Fibroblast of peridontal ligament (primary cell): Measurements from ENCODE around the gene ASB1.

Experiments used
- DNase-seq: peaks from one replicate; pipeline ENCODE4 v3.0.0-alpha.2; 2010; ENCODE audit errors: extremely low read depth

ASB1 gene, protein sequence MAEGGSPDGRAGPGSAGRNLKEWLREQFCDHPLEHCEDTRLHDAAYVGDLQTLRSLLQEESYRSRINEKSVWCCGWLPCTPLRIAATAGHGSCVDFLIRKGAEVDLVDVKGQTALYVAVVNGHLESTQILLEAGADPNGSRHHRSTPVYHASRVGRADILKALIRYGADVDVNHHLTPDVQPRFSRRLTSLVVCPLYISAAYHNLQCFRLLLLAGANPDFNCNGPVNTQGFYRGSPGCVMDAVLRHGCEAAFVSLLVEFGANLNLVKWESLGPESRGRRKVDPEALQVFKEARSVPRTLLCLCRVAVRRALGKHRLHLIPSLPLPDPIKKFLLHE

DNA sequence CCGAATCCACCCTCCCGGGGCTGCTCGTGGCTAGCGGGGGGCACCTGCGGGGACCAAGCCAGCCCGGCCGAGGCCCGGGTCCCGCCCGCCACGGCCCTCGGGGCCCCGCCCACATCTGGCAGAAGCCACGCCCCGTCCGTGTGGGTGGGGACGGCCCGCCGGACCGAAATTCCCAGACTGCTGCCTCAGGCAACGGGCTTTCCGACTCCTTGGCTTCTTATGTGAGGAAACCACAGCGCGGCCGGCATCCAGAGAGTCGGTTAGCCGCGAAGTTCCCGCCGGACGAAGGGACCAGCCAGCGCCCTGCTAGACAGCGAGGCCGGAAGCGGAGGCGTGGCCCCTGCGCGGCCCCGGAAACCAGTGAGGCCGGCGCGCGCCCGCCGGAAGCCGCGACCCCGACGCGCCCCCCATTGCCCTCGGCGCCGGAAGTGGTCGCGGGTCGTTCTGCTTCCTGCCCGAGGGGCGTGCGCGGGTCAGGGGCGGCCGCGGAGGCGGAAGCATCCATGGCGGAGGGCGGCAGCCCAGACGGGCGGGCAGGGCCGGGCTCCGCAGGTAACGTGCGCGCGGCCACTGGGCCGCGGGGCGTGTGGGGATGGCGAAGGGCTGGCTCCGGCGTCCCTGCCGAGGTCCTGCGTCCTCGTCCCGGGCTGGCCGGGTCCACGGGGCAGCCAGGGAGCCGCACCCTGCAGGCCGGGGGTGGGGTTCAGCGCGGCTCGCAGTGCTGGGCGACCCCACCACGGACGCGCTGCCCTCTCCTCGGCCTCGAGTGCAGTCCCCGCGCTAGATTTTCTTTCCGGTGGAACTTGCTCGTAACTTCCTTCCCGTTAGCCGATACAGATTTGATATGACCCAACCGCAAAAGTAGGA is at the start of gene ASB1:
TSS of gene ASB1 (plus strand) at position 360 of the 867 bp plus-strand sequence. CDS start at position 504, 144 bp downstream.
- DNase-seq, result peak; percentile 74

DNA sequence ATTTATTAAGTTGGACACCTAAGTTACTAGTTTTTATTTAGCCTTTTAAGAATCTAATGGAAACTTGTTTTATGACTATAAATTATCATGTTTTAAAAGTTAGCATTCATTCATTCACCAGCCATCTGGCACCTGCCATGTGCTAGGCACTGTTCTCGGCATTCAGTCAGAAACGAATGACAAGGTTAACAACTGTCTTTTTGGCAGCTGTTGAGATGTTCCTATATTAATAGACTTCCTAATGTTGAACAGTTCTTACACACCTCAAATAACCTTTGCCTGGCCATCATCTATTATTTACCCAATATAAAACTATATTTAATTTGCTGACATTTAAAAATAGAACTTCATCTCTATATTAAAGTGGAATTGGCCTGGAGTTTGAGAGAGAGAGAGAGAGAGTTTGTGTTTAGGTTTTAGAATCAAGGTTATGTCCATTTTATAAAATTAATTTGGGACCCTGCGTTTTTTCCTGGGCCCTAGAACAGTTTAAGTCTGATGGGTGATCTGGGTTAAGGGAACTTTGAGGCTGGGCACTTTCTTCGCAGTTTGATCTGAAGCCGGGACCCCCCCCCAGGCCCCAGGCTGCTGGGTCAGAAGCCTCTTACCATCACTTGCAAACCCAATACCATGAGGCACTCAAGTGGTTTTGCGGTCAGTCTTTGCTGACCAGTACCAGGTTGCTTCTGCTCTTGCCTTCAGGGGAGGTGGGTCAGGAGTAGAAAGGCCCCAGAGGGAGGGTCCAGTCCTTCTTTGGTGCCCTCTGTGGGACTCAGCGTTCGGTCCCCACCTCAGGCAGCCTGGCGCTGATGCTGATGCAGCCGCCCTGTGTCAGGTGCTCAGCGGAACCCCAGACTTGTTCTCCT is 48.3 kb upstream of the ASB1 start:
- DNase-seq, result no peak

DNA sequence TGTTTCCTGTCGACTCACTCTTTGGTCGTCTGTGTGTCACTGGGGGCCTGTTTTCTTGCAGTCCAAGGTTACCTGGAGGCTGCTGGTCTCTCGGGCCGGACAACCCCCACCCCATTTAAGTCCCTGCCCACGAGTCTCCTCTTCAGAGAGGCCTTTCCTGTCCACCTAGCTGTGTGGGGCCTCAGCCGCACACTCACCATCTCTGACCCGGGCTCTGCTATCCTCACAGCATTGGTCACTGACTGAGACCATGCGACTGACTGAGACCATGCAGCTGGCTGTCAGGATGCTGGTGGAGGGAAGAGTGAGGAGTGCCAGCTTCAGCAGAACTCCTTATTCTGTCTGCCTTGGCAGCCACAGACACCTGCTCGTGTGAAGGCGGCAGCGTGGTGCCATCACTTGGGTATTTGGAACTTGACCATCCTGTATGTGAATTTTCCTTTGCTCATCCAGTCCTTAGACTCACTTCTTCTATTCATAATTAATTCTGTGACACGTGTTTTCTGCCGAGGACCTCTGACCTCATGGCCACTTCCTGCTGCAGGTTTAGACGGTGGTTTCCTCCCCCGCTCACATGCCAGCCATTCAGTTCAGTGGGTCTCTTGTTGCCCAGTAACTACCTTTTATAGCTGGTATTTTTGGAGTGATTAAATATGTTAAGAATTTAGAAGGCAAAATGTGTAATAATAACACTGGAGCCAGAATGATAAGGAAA is 47.5 kb upstream of the ASB1 start:
- peak; percentile 51 for DNase-seq

DNA sequence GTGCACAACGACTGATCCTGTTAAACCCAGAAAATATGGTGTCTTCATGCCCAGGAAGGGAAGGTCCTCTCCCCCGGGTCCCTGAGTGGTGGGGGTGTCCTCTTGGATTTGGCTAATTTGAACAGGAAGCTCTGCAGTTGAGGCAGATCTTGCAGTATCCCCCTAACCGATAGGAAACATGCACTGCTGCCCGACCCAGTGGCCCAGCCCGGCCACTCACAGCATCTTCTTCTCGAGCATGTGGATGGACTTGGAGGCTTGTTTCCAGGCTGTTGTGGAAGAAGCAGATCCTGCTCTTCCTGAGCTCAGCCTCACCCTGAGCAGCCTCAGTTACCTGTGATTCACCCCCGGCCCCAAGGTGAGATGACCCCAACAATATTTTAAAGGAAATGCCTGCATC is 46.4 kb upstream of the ASB1 start:
- DNase-seq, result no peak

DNA sequence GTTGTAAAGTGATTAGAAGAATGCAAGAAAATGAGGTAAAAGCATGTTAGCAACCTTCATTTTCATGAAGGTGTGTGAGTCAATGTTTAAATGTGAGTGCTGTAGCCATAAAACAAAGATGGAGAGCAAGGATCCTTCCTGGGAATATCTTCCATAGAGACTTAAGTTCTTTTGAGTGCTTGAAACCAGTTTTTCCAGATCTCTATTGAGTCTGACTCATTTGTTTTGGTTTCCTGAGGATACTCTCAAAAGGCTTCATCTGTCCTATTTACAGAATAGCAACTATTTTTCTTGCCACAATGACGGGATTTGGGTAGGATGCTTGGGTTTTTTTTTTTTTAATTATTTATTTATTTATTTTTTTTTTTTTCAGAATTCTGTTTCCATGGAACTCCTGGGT is 45.9 kb upstream of the ASB1 start:
- peak; percentile 76 for DNase-seq

DNA sequence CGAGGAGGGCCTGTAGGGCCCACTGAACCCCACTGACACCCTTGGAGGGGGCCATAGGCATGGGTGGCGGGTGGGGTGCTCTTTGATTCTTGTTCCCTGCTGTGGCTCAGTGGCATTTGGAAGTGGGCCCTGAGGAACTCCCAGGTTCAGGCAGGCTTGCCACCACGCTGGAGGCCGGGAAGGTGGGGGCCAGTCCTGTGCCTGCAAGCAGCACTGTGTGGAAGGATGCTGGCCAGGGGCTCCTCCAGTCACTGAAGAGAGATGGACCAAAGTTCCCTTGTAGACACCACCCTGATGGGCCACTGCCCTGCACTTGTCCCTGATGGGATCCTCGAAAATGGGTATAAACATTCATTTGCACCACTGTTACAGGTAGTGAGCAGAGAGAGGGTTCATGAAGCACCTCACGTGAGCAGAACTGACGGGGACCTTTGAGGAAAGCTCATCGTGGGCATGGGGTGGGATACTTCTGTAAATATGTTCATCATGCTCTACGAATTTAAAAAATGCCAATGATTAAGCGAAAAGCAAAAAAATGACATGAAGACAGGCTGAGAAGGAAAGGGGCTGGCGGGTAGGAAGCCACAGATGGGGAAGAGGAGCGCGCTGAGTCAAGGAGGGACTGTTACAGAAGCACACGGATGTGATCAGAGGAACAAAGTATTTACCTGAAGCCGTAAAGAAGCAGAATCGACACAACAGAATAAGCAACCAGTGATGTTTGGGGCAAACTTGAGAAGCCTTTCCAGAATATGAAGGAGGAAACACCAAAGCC is 45.2 kb upstream of the ASB1 start:
- DNase-seq, result no peak

DNA sequence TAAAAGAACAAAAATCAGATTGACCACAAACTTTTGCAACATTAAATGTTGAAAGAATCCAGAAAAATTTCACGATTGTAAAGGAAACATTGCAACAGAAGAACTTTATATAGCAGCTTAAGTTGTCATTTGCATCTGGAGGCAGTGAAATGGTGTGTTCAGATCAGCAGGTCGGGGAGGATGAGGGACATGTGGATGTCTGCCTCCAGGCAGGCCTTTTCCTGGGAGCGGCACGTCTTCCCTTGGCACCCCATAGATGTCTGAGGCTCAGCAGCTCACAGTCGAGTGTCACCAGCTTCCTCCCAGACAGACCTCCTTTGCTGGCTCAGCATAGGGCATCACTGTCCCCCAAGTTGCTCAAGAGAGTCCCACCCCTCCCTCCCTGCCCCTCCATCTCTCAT is 44.3 kb upstream of the ASB1 start:
- DNase-seq, result peak; percentile 74

DNA sequence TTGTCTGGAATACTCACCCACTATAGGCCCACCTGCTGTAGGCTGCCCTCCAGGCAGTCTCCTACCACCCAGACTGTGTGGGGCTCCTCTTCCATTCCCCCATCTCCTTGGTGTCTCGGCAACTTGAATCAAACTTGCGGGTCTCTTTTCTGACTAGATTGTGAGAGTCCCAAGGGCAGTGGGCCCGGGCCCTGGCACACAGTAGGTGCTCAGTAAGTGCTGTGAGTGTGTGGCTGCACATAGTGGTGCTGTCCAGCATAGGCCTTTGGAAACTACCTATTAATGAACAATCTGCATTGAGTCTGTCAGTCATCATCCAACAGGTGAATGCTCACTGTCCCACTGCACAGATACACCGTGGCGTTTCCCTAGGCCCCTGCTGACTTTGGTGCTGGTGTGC is 43.6 kb upstream of the ASB1 start:
- DNase-seq, result no peak

DNA sequence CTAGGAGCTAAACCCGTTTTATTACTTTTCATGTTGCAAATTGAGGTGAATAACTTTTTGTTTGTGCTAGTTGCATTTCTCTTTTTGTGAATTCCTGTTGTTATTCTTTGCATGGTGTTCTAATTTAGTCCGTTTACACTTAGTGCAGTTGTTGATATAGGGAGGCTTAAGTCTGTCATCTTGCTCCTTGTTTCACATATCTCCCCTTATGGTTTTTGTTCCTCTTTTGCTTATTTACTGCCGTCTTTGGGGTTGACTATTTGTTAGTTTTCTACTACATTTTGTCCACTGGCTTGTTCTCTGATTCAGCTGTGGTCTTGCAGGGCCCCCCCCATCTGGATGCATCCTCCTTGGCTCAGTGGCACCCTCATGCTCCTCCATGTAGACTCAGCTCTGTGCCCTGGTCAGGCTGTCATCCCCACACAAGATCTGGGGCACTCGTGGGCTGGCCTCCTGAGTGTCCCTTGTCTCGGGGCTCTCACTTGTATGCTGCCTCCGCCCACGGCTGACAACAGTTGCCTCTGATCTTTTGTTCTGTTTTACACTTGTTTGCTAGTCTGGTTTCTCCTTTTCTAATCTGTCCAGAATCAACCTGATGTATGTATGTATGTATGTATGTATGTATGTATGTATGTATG is 42.9 kb upstream of the ASB1 start:
- DNase-seq, result no peak

DNA sequence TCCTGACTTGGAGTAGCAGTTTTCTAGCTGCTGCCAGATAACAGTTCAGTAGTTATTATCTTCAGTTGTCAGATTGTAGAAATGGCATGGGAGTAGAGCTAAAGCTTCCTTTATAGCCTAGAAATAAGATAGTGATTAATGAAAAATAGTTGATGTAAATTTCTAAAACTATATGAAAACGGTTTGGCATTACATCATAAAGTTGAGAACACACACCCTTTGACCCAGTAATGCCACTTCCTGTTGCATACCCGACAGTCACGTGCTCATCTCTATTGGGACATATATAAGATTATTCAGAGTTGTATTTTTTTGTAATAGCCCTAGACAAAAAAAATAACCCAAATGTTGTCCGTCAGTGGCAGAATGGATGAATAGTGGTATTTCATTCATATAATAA is 39.4 kb upstream of the ASB1 start:
- DNase-seq, result no peak

DNA sequence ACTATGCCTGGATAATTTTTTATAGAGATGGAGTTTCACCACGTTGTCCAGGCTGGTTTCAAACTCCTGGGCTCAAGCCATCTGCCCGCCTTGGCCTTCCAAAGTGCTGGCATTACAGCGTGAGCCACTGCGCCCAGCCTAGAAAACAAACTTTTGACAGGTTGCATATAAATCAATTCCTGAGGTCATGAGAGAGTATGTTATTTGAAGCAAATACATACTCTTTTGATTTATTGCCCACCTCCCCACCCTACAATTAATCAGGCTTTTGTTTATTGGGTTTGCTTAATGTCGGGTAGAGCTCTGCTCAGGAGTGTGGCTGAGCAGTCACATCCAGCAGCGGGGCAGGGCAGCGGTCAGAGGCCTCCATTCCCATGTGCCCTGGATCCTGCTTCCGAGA is 37.9 kb upstream of the ASB1 start:
- no peak for DNase-seq

DNA sequence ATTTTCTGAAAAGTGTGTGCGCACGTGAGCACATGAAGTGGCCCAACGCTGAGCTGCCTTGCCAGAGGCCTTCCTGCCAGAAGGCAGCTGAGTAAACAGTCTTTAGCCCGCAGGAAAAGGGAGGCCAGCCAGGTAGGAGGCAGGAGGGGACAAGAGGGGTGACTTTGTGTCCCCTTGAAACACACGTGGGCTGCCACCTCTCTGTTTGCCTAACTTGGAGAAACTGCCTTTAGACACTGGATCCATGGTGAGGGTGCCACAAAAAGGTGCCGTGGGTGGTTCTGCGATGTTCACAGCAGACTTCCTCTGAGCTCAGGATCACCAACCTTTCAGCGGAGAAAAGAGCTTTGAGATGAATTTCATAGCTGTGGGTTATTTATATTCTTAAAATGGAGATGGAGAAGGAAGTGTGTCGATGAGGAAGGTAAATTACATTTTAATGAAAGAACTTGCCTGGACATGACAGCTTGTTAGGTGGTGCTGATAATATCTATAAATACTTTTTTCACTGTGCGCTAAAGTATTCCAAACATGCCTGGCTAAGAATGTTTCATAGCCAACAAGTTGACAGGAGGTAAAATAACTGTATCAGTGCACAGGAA is 36.6 kb upstream of the ASB1 start:
- DNase-seq, result no peak

DNA sequence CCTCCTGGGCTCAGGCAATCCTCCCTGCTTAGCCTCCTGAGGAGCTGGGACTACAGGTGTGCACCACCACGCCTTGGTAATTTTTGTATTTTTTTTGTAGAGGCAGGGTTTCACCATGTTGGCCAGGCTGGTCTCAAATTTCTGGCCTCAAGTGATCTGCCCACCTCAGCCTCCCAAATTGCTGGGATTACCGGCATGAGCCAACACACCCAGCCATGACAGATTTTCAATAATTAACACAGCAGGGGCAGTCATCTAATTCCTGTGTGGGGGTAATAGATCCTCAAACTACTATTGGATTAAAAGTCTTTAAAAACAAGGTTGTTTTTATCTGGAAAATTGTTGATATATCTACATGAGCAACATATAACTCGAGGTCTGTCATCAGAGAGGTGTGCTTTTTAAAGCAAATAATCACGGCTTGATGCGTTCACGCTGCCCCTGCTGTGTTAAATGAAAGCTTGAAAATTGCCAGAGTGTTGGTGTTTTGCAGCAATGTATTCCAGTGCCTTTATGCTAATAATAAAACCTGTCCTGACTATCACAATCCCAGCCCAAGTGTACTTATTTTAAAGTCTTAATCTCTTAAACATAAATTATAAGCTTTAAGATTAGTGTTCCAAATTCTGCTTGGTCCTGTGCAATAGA is 35.6 kb upstream of the ASB1 start:
- no peak for DNase-seq

DNA sequence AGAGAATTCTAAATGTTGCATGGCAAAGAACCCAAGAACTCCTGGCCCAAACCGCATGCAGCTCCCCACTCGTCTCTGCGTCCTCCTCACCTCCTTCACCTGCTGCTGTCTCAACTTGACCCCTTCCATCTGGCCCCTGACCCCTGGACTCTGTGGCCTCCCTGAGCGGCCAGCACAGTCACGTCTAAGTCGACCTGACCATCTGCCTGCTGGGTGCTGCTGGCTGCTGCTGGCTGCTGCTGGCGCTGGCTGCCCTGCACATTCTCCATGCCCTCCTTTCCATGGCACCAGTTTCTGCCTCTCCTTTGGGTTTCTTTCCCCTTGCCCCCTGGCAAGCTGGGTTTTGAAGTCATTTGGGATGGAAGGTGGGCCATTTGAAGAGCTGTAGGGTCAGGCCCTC is 30.1 kb upstream of the ASB1 start:
- no peak for DNase-seq

DNA sequence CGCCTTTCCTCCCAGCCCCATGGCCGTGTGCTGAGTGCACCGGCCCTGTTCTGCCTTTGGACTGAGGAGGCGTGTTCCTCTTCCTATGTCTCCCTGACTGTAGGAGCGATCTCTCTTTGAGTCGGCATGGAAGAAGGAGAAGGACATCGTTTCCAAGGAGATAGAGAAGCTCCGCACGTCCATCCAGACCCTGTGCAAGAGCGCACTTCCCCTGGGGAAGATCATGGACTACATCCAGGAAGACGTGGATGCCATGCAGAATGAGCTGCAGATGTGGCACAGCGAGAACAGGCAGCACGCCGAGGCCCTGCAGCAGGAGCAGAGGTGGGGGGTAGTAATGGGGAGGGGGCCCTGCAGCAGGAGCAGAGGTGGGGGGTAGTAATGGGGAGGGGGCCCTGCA is 29.4 kb upstream of the ASB1 start:
- no peak for DNase-seq

DNA sequence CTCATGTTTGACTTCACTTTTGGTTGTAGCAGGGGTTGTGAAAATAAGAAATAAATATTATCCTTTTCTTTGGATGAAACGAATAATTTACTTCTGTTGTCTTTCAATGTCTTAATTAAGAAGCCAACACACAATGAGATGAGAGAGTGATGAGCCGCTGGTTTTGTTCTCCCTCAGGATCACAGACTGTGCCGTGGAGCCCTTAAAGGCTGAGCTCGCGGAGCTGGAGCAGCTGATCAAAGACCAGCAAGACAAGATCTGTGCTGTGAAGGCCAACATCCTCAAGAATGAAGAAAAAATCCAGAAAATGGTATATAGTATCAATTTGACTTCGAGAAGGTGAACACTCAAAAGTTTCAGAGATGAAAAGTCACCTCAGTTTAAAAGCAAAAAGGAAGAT is 28.1 kb upstream of the ASB1 start:
- DNase-seq, result no peak

DNA sequence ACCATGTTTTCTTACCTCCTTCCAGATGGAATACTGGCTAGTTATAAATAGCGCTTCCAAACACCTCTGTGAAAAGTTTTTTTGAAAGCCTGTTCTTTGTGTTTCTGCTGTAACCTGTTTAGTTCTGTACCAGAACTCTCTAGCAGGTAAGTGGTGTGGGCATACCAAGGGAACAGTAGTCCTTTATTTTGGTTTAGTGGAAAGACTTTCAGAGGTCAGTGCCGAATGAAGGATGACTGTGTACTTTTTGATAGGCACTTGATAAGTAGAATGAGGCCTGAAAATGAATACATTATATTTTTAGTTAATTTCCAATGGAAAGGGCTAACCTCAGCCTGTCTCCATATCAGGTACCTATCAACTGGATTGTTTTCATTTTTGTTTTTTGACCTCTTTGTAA is 27.6 kb upstream of the ASB1 start:
- DNase-seq, result no peak

DNA sequence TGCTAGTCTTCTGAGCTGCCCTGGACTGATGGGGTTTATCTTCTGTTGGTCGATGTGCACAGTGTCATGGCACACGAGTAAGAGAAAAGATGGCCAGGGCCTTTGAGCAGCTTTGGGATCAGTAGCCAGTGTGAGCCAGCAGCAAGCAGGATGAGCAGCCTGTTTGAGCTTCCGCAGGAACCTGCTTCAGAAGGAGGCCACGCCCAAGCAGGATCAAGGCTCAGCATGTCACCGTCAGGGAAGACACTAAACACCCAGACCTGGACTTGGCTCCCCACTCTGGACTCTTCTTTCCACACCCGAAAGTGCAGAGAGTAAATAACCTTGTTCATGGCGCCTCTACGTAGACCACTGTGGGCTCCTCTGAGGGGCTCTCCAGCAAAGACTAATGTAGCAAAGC is 25.2 kb upstream of the ASB1 start:
- no peak for DNase-seq

DNA sequence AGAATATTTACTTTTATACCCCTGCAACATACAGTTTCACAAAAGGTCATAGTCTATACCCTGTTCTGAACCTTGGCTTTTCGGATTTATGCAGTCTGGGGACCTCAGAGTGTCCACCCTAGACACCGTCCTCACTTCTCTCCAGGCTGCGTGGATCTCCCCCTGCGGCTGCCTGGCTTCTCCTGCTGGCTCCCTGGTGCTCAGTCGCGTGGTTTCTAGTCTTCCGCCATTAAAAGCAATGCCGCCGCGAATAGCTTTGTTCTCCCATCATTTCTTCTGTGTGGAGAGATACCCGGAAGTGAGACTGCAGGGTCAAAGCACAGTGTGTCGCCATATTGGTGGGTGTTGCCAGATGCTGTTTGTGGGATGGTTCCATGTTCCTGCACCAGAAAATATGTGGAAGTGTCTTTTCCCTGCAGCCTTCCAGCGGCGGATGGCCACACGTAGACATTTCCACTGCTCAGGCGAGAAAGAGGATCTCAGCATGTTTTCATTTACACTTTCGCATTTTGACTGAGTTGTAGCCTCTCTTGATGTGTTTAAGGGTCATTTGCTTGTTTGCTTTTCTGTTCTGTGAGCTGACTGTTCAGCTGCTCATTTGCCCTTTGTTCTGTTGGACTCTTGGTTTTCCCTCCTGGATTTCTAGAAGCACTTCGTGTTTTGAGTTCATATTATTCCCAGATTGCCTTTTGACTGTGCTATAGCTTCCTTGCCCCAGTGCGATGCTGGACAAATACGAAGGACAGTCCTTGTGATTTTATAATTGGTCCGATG is 22.9 kb upstream of the ASB1 start:
- no peak for DNase-seq
